HepG2 (cell line): ENCODE measurements around the gene TMEM41B. TPM values are rescaled to one million over a fixed set of nuclear protein-coding genes. Genes with fewer than 3 reads are reported as not detected.

ENCODE experiments used
- CCDC6 ChIP-seq: sonication (generic); formaldehyde crosslinking; IDR thresholded peaks from 2 replicates; pipeline ENCODE4 v1.8.1; 2022; ENCODE audit warnings: mild to moderate bottlenecking, missing genetic modification reagents, moderate library complexity
- HCFC1 ChIP-seq: fragments of 150-350 bp; IDR thresholded peaks from 2 replicates; pipeline ENCODE4 v1.6.1; 2014; ENCODE audit warnings: low read depth, low read length
- HMGXB4 ChIP-seq, 2 experiments: sonication (generic) in 1 of 2; formaldehyde crosslinking in 1 of 2; IDR thresholded peaks; 2 replicates each; pipeline versions ENCODE4 v1.4.0 to v1.6.1; 2018 to 2020; ENCODE audit warnings: missing genetic modification reagents in 2 of 2, borderline replicate concordance in 1 of 2, low read depth in 1 of 2, mild to moderate bottlenecking in 1 of 2, missing biosample characterization in 1 of 2
- HNF4A ChIP-seq: sonication (generic); formaldehyde crosslinking; IDR thresholded peaks from 2 replicates; pipeline ENCODE4 v1.4.0; 2020; ENCODE audit warnings: missing genetic modification reagents
- JUN ChIP-seq: sonication (generic); formaldehyde crosslinking; IDR thresholded peaks from 2 replicates; pipeline ENCODE4 v1.4.0; 2020; ENCODE audit warnings: mild to moderate bottlenecking, missing genetic modification reagents
- KDM5B ChIP-seq: sonication (generic); formaldehyde crosslinking; IDR thresholded peaks from 2 replicates; pipeline ENCODE4 v1.4.0; 2020; ENCODE audit warnings: missing genetic modification reagents, mild to moderate bottlenecking, borderline replicate concordance
- MAF1 ChIP-seq: sonication (generic); formaldehyde crosslinking; IDR thresholded peaks from 2 replicates; pipeline ENCODE4 v1.5.0; 2020; ENCODE audit warnings: missing genetic modification reagents, borderline replicate concordance
- MNT ChIP-seq: fragments of 450-650 bp; IDR thresholded peaks from 2 replicates; pipeline ENCODE4 v1.6.1; 2016
- MXI1 ChIP-seq: IDR thresholded peaks from 3 replicates; pipeline ENCODE4 v1.6.1; 2012; ENCODE audit warnings: low read depth, low read length, inconsistent platforms, borderline replicate concordance
- NONO ChIP-seq, 2 experiments: fragments of 450-650 bp in 1 of 2; sonication (generic) in 1 of 2; formaldehyde crosslinking in 1 of 2; IDR thresholded peaks in 1 of 2; conservative IDR thresholded peaks in 1 of 2; 2 replicates each; pipeline versions ENCODE4 v1.6.1 to v1.8.0; 2017 to 2022; ENCODE audit warnings: mild to moderate bottlenecking in 1 of 2, missing genetic modification reagents in 1 of 2, moderate library complexity in 1 of 2
- RARA ChIP-seq: IDR thresholded peaks from 2 replicates; pipeline ENCODE4 v1.6.1; 2016; ENCODE audit warnings: missing genetic modification reagents, missing compliant biosample characterization
- TFAP4 ChIP-seq: sonication (generic); IDR thresholded peaks from 2 replicates; pipeline ENCODE4 v1.6.1; 2016; ENCODE audit warnings: low read depth, borderline replicate concordance
- ZBTB25 ChIP-seq: IDR thresholded peaks from 2 replicates; pipeline ENCODE4 v1.6.1; 2018; ENCODE audit warnings: missing genetic modification reagents
- ZBTB3 ChIP-seq: sonication (generic); formaldehyde crosslinking; IDR thresholded peaks from 2 replicates; pipeline ENCODE4 v1.4.0; 2020; ENCODE audit warnings: low read depth, mild to moderate bottlenecking, moderate library complexity, missing genetic modification reagents, borderline replicate concordance
- ZFP62 ChIP-seq: sonication (generic); formaldehyde crosslinking; IDR thresholded peaks from 2 replicates; pipeline ENCODE4 v1.4.0; 2020; ENCODE audit warnings: missing genetic modification reagents
- ZFX ChIP-seq: sonication (generic); formaldehyde crosslinking; IDR thresholded peaks from 2 replicates; pipeline ENCODE4 v1.4.0; 2020; ENCODE audit warnings: mild to moderate bottlenecking, low read depth, missing genetic modification reagents, moderate library complexity
- ZNF296 ChIP-seq: sonication (generic); formaldehyde crosslinking; conservative IDR thresholded peaks from 2 replicates; pipeline ENCODE4 v1.5.0; 2020; ENCODE audit warnings: mild to moderate bottlenecking, missing genetic modification reagents
- ZNF557 ChIP-seq: sonication (generic); formaldehyde crosslinking; IDR thresholded peaks from 2 replicates; pipeline ENCODE4 v1.4.0; 2020; ENCODE audit warnings: missing genetic modification reagents
- ZNF558 ChIP-seq: sonication (generic); formaldehyde crosslinking; IDR thresholded peaks from 2 replicates; pipeline ENCODE4 v1.9.0; 2022; ENCODE audit warnings: mild to moderate bottlenecking, missing genetic modification reagents, borderline replicate concordance
- ZNF567 ChIP-seq: sonication (generic); formaldehyde crosslinking; IDR thresholded peaks from 2 replicates; pipeline ENCODE4 v1.8.1; 2023; ENCODE audit warnings: mild to moderate bottlenecking, missing genetic modification reagents, borderline replicate concordance
- polyA plus RNA-seq, 8 experiments: library from polyadenylated mRNA; depleted of rRNA in 3 of 8; stranded (reverse) in 7 of 8; unstranded in 1 of 8; fragments of >200 nt; fragmentation: Illumina TruSeq in 4 of 8; extraction: Trizol in 4 of 8; gene quantifications; 2 replicates each; pipeline versions ENCODE4 v1.2.1 to v1.2.3, GENCODE V29; 2011 to 2016; ENCODE audit warnings: low read depth in 4 of 8, missing spikeins in 1 of 8, mixed read lengths in 1 of 8; ENCODE audit not compliant: insufficient read depth in 1 of 8
- total RNA-seq, 5 experiments: library from RNA; depleted of rRNA; stranded (reverse); fragments of >200 nt; fragmentation: Illumina TruSeq; extraction: Trizol; gene quantifications; 2 replicates each; pipeline ENCODE4 v1.2.3, GENCODE V29; 2016; ENCODE audit warnings: low read depth in 1 of 5

The TMEM41B gene
- total and polyA plus RNA-seq, 2 of the 13 experiments (the other 11 are each of a cell fraction or from before 2014, with no cell fraction given): 36.8 to 48.1 TPM

- TF ChIP-seq ZFX (CRISPR knock-in tag) (peak; percentile 90), MAF1 (CRISPR knock-in tag) (peak; percentile 23; the same call in 1 of the 2 replicates), NONO (IDR thresholded peaks at IDR 0.05) (no peak), NONO (CRISPR knock-in tag; conservative IDR thresholded peaks at IDR 0.05) (peak; percentile 52; the same call in 1 of the 2 replicates), KDM5B (CRISPR knock-in tag) (peak; percentile 21; the same call in 1 of the 2 replicates), ZBTB3 (no peak), ZNF557 (no peak), RARA (CRISPR knock-in tag) (peak; percentile 25), HNF4A (CRISPR knock-in tag) (peak; percentile 29), ZNF567 (CRISPR knock-in tag) (no peak), JUN (peak; percentile 53; the same call in 1 of the 2 replicates), HCFC1 (no peak), TFAP4 (peak; percentile 21; the same call in 1 of the 2 replicates), MXI1 (peak; percentile 78; the same call in 1 of the 3 replicates), ZNF558 (peak; percentile 82; the same call in 1 of the 2 replicates), HMGXB4 (CRISPR knock-in tag; IDR thresholded peaks at IDR 0.05; ENCODE audit: borderline replicate concordance in 1 of 2, low read depth in 1 of 2) (peak; percentile 33 to 73; a peak in 3 of 4 replicates), MNT (0 out of 2 replicates have a peak, but pooled peaks have one; percentile 17), ZFP62 (CRISPR knock-in tag) (no peak), ZBTB25 (CRISPR knock-in tag) (0 out of 2 replicates have a peak, but pooled peaks have one; percentile 26), ZNF296 (CRISPR knock-in tag) (0 out of 2 replicates have a peak, but pooled peaks have one; percentile 56), CCDC6 (CRISPR knock-in tag) (peak; percentile 71; the same call in 1 of the 2 replicates)
Measured at GRCh38 chr11:9265211-9266131, 48.9 kb downstream of the TMEM41B start, which contains the start of gene DENND5A (continued).
